ENCODE results near the gene GDAP1L1.
"Not testable (repeated sequence)": the region's sequence is repeated elsewhere in the genome, so short reads cannot be mapped to it uniquely, and the experiment has no call there.

Gene GDAP1L1

GRCh38 chr20:44233436-44234016 lies 13.6 kb upstream of the GDAP1L1 start:
- DNase-seq (ENCODE audit: low read depth, low spot score), result no peak
- in situ Hi-C loops (cut with HindIII; ENCODE audit: low sequenced_read_pairs), result no loop called here
- no peak overlapping the region for H3K4me3 ChIP-seq (ENCODE audit: low read depth, low read length)
- no peak for TF ChIP-seq CTCF (IDR thresholded peaks at IDR 0.05; ENCODE audit: low read depth, low read length)

- DNase-seq (ENCODE audit: low read depth, low spot score), result no peak
- in situ Hi-C loops (cut with HindIII; ENCODE audit: low sequenced_read_pairs), result no loop called here
- no peak for TF ChIP-seq CTCF (IDR thresholded peaks at IDR 0.05; ENCODE audit: low read depth, low read length)
- no peak overlapping the region for H3K4me3 ChIP-seq (ENCODE audit: low read depth, low read length)
Observed at GRCh38 chr20:44234566-44235317, 12.4 kb upstream of the GDAP1L1 start.

- in situ Hi-C loops (cut with HindIII; ENCODE audit: low sequenced_read_pairs), result no loop called here
- no peak for TF ChIP-seq CTCF (IDR thresholded peaks at IDR 0.05; ENCODE audit: low read depth, low read length)
- no peak overlapping the region for H3K4me3 ChIP-seq (ENCODE audit: low read depth, low read length)
- DNase-seq (ENCODE audit: low read depth, low spot score), result no peak
Observed at GRCh38 chr20:44235702-44236101, 11.4 kb upstream of the GDAP1L1 start.

- DNase-seq (ENCODE audit: low read depth, low spot score); in situ Hi-C loops (cut with HindIII; ENCODE audit: low sequenced_read_pairs); H3K4me3 ChIP-seq (ENCODE audit: low read depth, low read length): not testable (repeated sequence)
Observed at GRCh38 chr20:44236840-44237239, 10.3 kb upstream of the GDAP1L1 start.

GRCh38 chr20:44241796-44242195 lies 5.3 kb upstream of the GDAP1L1 start:
- H3K4me3 ChIP-seq (ENCODE audit: low read depth, low read length), result no peak overlapping the region
- in situ Hi-C loops (cut with HindIII; ENCODE audit: low sequenced_read_pairs), result no loop called here
- DNase-seq (ENCODE audit: low read depth, low spot score), result no peak
- no peak for TF ChIP-seq CTCF (IDR thresholded peaks at IDR 0.05; ENCODE audit: low read depth, low read length)

GRCh38 chr20:44245977-44246376 lies 1.1 kb upstream of the GDAP1L1 start:
- H3K4me3 ChIP-seq (ENCODE audit: low read depth, low read length), result no peak overlapping the region
- in situ Hi-C loops (cut with HindIII; ENCODE audit: low sequenced_read_pairs), result no loop called here
- no peak for DNase-seq (ENCODE audit: low read depth, low spot score)
- no peak for TF ChIP-seq CTCF (IDR thresholded peaks at IDR 0.05; ENCODE audit: low read depth, low read length)

- H3K4me3 ChIP-seq (ENCODE audit: low read depth, low read length), result no peak overlapping the region
- peak; percentile 12 for DNase-seq (ENCODE audit: low read depth, low spot score)
- TF ChIP-seq CTCF (IDR thresholded peaks at IDR 0.05; ENCODE audit: low read depth, low read length), result peak; percentile 60
- in situ Hi-C loops (cut with HindIII; ENCODE audit: low sequenced_read_pairs), result no loop called here
Observed at GRCh38 chr20:44247586-44248409, 690 bp downstream of the GDAP1L1 start.
